WTC11 (cell line): Measurements from ENCODE around the gene COLEC12. TPM values are rescaled to one million over a fixed set of nuclear protein-coding genes. Genes with fewer than 3 reads are reported as not detected.

Experiments
- ATAC-seq: fragments of 200-7000 bp; cut with Tn5 transposase; 2 replicates; pipeline ENCODE4 v1.10.0; 2021; ENCODE audit warnings: mild to moderate bottlenecking, moderate library complexity
- CTCF ChIA-PET: fragments of 300-600 bp; sonication (Branson Sonifier 250); formaldehyde crosslinking; loops from one replicate; lab custom pipeline; 2021; ENCODE audit warnings: antibody characterized with exemption; lab: Charles Lee
- POLR2A ChIA-PET: fragments of 350-600 bp; sonication (Branson Sonifier 250); formaldehyde crosslinking; loops from one replicate; lab custom pipeline; 2021; ENCODE audit warnings: antibody characterized with exemption; lab: Charles Lee
- DNase-seq: peaks from one replicate; pipeline ENCODE4 v3.0.0; 2021; ENCODE audit warnings: low spot score
- H3K27ac Mint-ChIP-seq: 2 replicates; pipeline ENCODE4 v1.8.0; 2021; ENCODE audit warnings: mixed read lengths
- H3K27me3 Mint-ChIP-seq: 2 replicates; pipeline ENCODE4 v1.8.0; 2021; ENCODE audit warnings: low read depth, mild to moderate bottlenecking, moderate library complexity, mixed read lengths
- H3K36me3 Mint-ChIP-seq: 2 replicates; pipeline ENCODE4 v1.8.0; 2021; ENCODE audit warnings: mixed read lengths
- H3K4me1 Mint-ChIP-seq: 2 replicates; pipeline ENCODE4 v1.8.0; 2022; ENCODE audit warnings: mixed read lengths
- H3K4me3 Mint-ChIP-seq: 2 replicates; pipeline ENCODE4 v1.8.0; 2021; ENCODE audit warnings: mild to moderate bottlenecking, moderate library complexity, mixed read lengths
- H3K9me3 Mint-ChIP-seq: 2 replicates; pipeline ENCODE4 v1.8.0; 2021; ENCODE audit warnings: mixed read lengths
- CREB1 ChIP-seq: sonication (generic); formaldehyde crosslinking; IDR thresholded peaks from 2 replicates; pipeline ENCODE4 v1.8.0; 2023; ENCODE audit warnings: mild to moderate bottlenecking, missing genetic modification reagents
- FOXK1 ChIP-seq: sonication (generic); formaldehyde crosslinking; IDR thresholded peaks from 2 replicates; pipeline ENCODE4 v1.8.0; 2022; ENCODE audit warnings: mild to moderate bottlenecking, moderate library complexity, missing genetic modification reagents
- FOXP1 ChIP-seq: sonication (generic); formaldehyde crosslinking; IDR thresholded peaks from 2 replicates; pipeline ENCODE4 v1.8.0; 2022; ENCODE audit warnings: missing genetic modification reagents, mild to moderate bottlenecking, moderate library complexity, borderline replicate concordance
- GTF2I ChIP-seq: fragments of 250-450 bp; sonication (Bioruptor Pico); conservative IDR thresholded peaks from 2 replicates; pipeline ENCODE4 v1.4.0; 2021; ENCODE audit warnings: mild to moderate bottlenecking
- MYBL2 ChIP-seq: sonication (generic); formaldehyde crosslinking; IDR thresholded peaks from 2 replicates; pipeline ENCODE4 v1.8.1; 2023; ENCODE audit warnings: mild to moderate bottlenecking, moderate library complexity, missing genetic modification reagents
- OVOL2 ChIP-seq: fragments of 250-450 bp; sonication (Bioruptor Pico); IDR thresholded peaks from 2 replicates; pipeline ENCODE4 v1.9.0; 2021; ENCODE audit warnings: mild to moderate bottlenecking, borderline replicate concordance
- PRRX2 ChIP-seq: fragments of 250-450 bp; sonication (Bioruptor Pico); IDR thresholded peaks from 2 replicates; pipeline ENCODE4 v1.8.0; 2021; ENCODE audit warnings: mild to moderate bottlenecking
- RELA ChIP-seq: sonication (generic); formaldehyde crosslinking; IDR thresholded peaks from 2 replicates; pipeline ENCODE4 v1.8.1; 2022; ENCODE audit warnings: missing genetic modification reagents, mild to moderate bottlenecking, borderline replicate concordance
- SMAD4 ChIP-seq: sonication (generic); formaldehyde crosslinking; IDR thresholded peaks from 2 replicates; pipeline ENCODE4 v1.8.0; 2022; ENCODE audit warnings: mild to moderate bottlenecking, missing genetic modification reagents
- SOX15 ChIP-seq: fragments of 250-450 bp; sonication (Bioruptor Pico); IDR thresholded peaks from 2 replicates; pipeline ENCODE4 v1.9.0; 2021; ENCODE audit warnings: mild to moderate bottlenecking
- TEAD4 ChIP-seq: sonication (generic); formaldehyde crosslinking; IDR thresholded peaks from 2 replicates; pipeline ENCODE4 v1.8.0; 2022; ENCODE audit warnings: mild to moderate bottlenecking, missing genetic modification reagents
- TP53 ChIP-seq: sonication (generic); formaldehyde crosslinking; IDR thresholded peaks from 2 replicates; pipeline ENCODE4 v1.8.1; 2023; ENCODE audit warnings: mild to moderate bottlenecking, missing genetic modification reagents
- ZNF138 ChIP-seq: sonication (generic); formaldehyde crosslinking; conservative IDR thresholded peaks from 2 replicates; pipeline ENCODE4 v1.8.1; 2022; ENCODE audit warnings: mild to moderate bottlenecking, moderate library complexity, missing genetic modification reagents
- total RNA-seq: library from RNA; stranded (reverse); gene quantifications from 3 replicates; pipeline ENCODE4 v1.2.3, GENCODE V29; 2021
- TF ChIP-seq, protein P1 (sequence below): fragments of 250-450 bp; sonication (Bioruptor Pico); IDR thresholded peaks from 2 replicates; pipeline ENCODE4 v1.9.0; 2021; ENCODE audit warnings: mild to moderate bottlenecking
- TF ChIP-seq, protein P2 (sequence below): sonication (generic); formaldehyde crosslinking; IDR thresholded peaks from 2 replicates; pipeline ENCODE4 v1.8.0; 2023; ENCODE audit warnings: mild to moderate bottlenecking, missing genetic modification reagents
- TF ChIP-seq, protein P3 (sequence below): fragments of 250-450 bp; sonication (Bioruptor Pico); IDR thresholded peaks from 2 replicates; pipeline ENCODE4 v1.8.0; 2021; ENCODE audit warnings: mild to moderate bottlenecking
- TF ChIP-seq, protein P4 (sequence below): fragments of 250-450 bp; sonication (Bioruptor Pico); IDR thresholded peaks from 2 replicates; pipeline ENCODE4 v2.1.2; 2022; ENCODE audit warnings: mild to moderate bottlenecking, moderate library complexity
- TF ChIP-seq, protein P5 (sequence below): sonication (generic); formaldehyde crosslinking; IDR thresholded peaks from 2 replicates; pipeline ENCODE4 v1.8.0; 2023; ENCODE audit warnings: missing genetic modification reagents, mild to moderate bottlenecking, borderline replicate concordance

Gene COLEC12
- total RNA-seq, 1 experiment from 2014 or later = 0.48 TPM

DNA sequence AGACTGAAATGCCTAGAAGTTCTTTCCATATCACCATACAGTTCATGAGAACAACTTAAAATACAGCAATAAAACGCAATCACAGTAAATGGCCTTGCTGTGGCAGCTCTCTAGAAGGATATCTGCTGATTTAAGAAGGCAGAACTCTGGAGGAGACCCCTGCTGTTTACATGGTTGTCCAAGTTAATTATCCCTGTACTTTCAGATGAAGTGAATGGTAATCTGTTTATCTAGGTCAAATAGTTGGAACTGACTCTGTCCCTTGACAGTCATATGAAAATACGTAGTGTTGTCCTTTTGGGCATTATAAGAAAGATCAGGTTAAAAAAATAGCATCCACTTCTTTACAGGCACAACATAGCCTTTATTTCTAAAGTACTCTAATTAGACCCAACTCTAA lies 115.6 kb downstream of the COLEC12 start:
- H3K27ac Mint-ChIP-seq = no peak overlapping the region
- TF ChIP-seq, protein P1, sequence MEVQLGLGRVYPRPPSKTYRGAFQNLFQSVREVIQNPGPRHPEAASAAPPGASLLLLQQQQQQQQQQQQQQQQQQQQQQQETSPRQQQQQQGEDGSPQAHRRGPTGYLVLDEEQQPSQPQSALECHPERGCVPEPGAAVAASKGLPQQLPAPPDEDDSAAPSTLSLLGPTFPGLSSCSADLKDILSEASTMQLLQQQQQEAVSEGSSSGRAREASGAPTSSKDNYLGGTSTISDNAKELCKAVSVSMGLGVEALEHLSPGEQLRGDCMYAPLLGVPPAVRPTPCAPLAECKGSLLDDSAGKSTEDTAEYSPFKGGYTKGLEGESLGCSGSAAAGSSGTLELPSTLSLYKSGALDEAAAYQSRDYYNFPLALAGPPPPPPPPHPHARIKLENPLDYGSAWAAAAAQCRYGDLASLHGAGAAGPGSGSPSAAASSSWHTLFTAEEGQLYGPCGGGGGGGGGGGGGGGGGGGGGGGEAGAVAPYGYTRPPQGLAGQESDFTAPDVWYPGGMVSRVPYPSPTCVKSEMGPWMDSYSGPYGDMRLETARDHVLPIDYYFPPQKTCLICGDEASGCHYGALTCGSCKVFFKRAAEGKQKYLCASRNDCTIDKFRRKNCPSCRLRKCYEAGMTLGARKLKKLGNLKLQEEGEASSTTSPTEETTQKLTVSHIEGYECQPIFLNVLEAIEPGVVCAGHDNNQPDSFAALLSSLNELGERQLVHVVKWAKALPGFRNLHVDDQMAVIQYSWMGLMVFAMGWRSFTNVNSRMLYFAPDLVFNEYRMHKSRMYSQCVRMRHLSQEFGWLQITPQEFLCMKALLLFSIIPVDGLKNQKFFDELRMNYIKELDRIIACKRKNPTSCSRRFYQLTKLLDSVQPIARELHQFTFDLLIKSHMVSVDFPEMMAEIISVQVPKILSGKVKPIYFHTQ (CRISPR knock-in tag) = no peak
- TF ChIP-seq, protein P2, sequence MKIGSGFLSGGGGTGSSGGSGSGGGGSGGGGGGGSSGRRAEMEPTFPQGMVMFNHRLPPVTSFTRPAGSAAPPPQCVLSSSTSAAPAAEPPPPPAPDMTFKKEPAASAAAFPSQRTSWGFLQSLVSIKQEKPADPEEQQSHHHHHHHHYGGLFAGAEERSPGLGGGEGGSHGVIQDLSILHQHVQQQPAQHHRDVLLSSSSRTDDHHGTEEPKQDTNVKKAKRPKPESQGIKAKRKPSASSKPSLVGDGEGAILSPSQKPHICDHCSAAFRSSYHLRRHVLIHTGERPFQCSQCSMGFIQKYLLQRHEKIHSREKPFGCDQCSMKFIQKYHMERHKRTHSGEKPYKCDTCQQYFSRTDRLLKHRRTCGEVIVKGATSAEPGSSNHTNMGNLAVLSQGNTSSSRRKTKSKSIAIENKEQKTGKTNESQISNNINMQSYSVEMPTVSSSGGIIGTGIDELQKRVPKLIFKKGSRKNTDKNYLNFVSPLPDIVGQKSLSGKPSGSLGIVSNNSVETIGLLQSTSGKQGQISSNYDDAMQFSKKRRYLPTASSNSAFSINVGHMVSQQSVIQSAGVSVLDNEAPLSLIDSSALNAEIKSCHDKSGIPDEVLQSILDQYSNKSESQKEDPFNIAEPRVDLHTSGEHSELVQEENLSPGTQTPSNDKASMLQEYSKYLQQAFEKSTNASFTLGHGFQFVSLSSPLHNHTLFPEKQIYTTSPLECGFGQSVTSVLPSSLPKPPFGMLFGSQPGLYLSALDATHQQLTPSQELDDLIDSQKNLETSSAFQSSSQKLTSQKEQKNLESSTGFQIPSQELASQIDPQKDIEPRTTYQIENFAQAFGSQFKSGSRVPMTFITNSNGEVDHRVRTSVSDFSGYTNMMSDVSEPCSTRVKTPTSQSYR (CRISPR knock-in tag) = no peak
- TF ChIP-seq CREB1 (CRISPR knock-in tag) (no peak), OVOL2 (CRISPR knock-in tag) (no peak), GTF2I (CRISPR knock-in tag) (no peak), SMAD4 (CRISPR knock-in tag) (no peak), RELA (no peak), ZNF138 (CRISPR knock-in tag) (no peak), TEAD4 (CRISPR knock-in tag) (no peak), FOXP1 (CRISPR knock-in tag) (no peak), PRRX2 (CRISPR knock-in tag) (no peak), MYBL2 (CRISPR knock-in tag) (no peak), SOX15 (CRISPR knock-in tag) (no peak), FOXK1 (CRISPR knock-in tag) (no peak), TP53 (CRISPR knock-in tag) (no peak)
- TF ChIP-seq, protein P3, sequence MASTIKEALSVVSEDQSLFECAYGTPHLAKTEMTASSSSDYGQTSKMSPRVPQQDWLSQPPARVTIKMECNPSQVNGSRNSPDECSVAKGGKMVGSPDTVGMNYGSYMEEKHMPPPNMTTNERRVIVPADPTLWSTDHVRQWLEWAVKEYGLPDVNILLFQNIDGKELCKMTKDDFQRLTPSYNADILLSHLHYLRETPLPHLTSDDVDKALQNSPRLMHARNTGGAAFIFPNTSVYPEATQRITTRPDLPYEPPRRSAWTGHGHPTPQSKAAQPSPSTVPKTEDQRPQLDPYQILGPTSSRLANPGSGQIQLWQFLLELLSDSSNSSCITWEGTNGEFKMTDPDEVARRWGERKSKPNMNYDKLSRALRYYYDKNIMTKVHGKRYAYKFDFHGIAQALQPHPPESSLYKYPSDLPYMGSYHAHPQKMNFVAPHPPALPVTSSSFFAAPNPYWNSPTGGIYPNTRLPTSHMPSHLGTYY (CRISPR knock-in tag) = no peak
- TF ChIP-seq, protein P4, sequence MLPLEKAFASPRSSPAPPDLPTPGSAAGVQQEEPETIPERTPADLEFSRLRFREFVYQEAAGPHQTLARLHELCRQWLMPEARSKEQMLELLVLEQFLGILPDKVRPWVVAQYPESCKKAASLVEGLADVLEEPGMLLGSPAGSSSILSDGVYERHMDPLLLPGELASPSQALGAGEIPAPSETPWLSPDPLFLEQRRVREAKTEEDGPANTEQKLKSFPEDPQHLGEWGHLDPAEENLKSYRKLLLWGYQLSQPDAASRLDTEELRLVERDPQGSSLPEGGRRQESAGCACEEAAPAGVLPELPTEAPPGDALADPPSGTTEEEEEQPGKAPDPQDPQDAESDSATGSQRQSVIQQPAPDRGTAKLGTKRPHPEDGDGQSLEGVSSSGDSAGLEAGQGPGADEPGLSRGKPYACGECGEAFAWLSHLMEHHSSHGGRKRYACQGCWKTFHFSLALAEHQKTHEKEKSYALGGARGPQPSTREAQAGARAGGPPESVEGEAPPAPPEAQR (CRISPR knock-in tag) = no peak
- TF ChIP-seq, protein P5, sequence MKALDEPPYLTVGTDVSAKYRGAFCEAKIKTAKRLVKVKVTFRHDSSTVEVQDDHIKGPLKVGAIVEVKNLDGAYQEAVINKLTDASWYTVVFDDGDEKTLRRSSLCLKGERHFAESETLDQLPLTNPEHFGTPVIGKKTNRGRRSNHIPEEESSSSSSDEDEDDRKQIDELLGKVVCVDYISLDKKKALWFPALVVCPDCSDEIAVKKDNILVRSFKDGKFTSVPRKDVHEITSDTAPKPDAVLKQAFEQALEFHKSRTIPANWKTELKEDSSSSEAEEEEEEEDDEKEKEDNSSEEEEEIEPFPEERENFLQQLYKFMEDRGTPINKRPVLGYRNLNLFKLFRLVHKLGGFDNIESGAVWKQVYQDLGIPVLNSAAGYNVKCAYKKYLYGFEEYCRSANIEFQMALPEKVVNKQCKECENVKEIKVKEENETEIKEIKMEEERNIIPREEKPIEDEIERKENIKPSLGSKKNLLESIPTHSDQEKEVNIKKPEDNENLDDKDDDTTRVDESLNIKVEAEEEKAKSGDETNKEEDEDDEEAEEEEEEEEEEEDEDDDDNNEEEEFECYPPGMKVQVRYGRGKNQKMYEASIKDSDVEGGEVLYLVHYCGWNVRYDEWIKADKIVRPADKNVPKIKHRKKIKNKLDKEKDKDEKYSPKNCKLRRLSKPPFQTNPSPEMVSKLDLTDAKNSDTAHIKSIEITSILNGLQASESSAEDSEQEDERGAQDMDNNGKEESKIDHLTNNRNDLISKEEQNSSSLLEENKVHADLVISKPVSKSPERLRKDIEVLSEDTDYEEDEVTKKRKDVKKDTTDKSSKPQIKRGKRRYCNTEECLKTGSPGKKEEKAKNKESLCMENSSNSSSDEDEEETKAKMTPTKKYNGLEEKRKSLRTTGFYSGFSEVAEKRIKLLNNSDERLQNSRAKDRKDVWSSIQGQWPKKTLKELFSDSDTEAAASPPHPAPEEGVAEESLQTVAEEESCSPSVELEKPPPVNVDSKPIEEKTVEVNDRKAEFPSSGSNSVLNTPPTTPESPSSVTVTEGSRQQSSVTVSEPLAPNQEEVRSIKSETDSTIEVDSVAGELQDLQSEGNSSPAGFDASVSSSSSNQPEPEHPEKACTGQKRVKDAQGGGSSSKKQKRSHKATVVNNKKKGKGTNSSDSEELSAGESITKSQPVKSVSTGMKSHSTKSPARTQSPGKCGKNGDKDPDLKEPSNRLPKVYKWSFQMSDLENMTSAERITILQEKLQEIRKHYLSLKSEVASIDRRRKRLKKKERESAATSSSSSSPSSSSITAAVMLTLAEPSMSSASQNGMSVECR (CRISPR knock-in tag) = no peak
- TF ChIP-seq, all 79 proteins: peak for 0

More for the DNA sequence above, 115.6 kb downstream of the COLEC12 start:
- no peak for ATAC-seq
- ChIA-PET POLR2A (no interaction called here), CTCF (no interaction called here)
- Mint-ChIP-seq H3K9me3 (peaks cover 8% of the 10 kb centered on the region), H3K4me1 (0 out of 2 replicates have a peak, but pooled peaks cover 3% of the 10 kb centered on the region), H3K27me3 (no peaks in the 10 kb centered on the region; the same call in 1 of the 2 replicates), H3K36me3 (no peaks in the 10 kb centered on the region), H3K4me3 (no peak overlapping the region)
- no peak for DNase-seq
